Measurements from ENCODE around the gene MX1.

Gene MX1

DNA sequence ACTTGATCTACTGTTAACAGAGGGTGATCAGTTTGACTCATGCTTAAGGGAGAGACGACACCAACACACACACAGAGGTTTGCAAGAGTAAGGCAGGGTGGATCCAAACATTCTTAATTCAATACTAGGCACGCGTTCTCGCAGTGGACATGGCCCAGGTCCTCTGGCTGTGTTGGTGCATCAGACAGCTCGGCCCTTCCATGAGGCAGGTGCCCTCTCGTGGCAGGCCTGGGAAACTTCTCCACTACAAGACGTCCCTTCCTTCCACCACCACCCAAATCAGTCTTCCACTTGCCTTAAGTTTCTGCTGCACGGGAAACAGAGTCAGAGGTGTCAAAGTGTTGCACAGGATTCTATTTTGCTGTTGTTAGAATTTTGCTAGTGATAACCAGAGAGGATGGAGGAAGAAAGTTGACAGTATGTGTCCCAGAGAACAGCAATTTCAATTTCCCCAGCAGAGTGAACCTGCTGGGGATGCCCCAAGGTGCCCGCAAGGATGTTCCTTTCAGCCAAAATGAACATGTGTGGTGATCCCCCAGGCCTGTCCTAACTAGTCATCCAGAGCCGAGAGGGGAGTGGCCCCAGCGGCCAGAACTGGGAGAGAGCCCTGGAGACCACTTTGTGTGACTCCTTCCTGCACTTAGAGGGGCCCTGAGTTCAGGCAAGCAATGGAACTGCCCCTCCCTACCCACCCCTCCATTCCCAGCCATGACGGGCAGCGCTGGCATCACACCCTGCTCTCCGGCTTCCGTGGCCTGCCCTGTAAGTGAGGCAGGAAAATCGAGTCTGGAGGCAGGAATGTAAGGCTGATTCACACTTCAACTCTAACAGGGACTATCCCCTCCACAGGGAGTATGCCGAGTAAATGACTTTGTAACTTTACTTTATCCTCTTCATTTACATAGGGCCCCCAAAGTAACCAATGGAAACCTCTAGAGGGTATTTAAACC lies 34.8 kb downstream of the MX1 start:
- Histone ChIP-seq H3K4me3 (ENCODE audit: low read length) (no peak overlapping the region), H3K4me2 (ENCODE audit: low read length) (no peak overlapping the region), H3K9me2 (replicated peaks; ENCODE audit: control insufficient read depth, low read length) (no peaks in the 10 kb centered on the region), H3K36me3 (ENCODE audit: control insufficient read depth, low read length) (no peaks in the 10 kb centered on the region), H3K4me1 (ENCODE audit: control insufficient read depth, low read length) (no peaks in the 10 kb centered on the region), H3F3A (ENCODE audit: control insufficient read depth, insufficient read depth) (no peaks in the 10 kb centered on the region), H3K27ac (ENCODE audit: low read depth, low read length) (no peak overlapping the region), H3K9me3 (ENCODE audit: control insufficient read depth, insufficient read depth, low read length) (no peaks in the 10 kb centered on the region), H4K20me1 (ENCODE audit: control insufficient read depth, insufficient read depth, low read depth, low read length) (no peaks in the 10 kb centered on the region), H3K79me2 (ENCODE audit: control insufficient read depth, low read length) (no peaks in the 10 kb centered on the region), H3K27me3 (ENCODE audit: control insufficient read depth, low read length) (no peaks in the 10 kb centered on the region)
- TF ChIP-seq, protein P1, sequence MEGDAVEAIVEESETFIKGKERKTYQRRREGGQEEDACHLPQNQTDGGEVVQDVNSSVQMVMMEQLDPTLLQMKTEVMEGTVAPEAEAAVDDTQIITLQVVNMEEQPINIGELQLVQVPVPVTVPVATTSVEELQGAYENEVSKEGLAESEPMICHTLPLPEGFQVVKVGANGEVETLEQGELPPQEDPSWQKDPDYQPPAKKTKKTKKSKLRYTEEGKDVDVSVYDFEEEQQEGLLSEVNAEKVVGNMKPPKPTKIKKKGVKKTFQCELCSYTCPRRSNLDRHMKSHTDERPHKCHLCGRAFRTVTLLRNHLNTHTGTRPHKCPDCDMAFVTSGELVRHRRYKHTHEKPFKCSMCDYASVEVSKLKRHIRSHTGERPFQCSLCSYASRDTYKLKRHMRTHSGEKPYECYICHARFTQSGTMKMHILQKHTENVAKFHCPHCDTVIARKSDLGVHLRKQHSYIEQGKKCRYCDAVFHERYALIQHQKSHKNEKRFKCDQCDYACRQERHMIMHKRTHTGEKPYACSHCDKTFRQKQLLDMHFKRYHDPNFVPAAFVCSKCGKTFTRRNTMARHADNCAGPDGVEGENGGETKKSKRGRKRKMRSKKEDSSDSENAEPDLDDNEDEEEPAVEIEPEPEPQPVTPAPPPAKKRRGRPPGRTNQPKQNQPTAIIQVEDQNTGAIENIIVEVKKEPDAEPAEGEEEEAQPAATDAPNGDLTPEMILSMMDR (IDR thresholded peaks at IDR 0.05; ENCODE audit: low read depth, low read length, poor library complexity, severe bottlenecking): peak; percentile 80
- no peak for TF ChIP-seq EZH2phosphoT487 (IDR thresholded peaks at IDR 0.05; ENCODE audit: borderline replicate concordance, low read length)

DNA sequence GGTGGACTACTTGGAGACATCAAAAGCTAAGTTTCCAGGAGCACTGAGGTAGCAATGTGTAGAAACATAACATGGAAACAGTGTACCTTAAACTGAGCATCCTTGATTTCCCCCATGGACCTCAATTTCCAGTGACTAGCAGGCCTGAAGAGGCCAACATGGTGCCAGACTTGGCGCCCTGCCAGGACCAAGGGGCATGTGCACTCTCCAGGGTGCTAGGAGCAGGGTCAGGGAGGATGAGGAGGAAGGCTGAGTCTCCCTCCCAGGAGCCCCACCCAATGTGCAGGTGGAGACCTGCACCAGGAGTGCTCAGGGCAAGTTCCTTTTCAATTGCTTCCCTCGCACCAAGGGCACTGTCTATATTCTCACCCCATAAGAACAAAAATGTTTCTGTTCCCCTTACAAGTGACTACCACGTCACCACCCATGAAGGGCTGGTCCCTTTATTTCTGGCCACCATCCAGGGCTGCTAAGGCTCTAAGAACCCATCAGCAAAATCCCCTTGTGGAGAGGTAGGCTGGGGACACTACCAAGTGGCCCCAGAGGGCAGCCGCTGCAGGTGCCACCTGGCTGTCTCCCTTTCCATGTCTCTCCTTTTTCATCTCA lies 39.2 kb downstream of the MX1 start:
- TF ChIP-seq, protein P1 (IDR thresholded peaks at IDR 0.05; ENCODE audit: low read depth, low read length, poor library complexity, severe bottlenecking): no peak
- TF ChIP-seq EZH2phosphoT487 (IDR thresholded peaks at IDR 0.05; ENCODE audit: borderline replicate concordance, low read length): no peak
- no peak overlapping the region for H3K4me3 ChIP-seq (ENCODE audit: low read length)
- H3K9me2 ChIP-seq (replicated peaks; ENCODE audit: control insufficient read depth, low read length): no peaks in the 10 kb centered on the region
- H3K36me3 ChIP-seq (ENCODE audit: control insufficient read depth, low read length): no peaks in the 10 kb centered on the region
- no peaks in the 10 kb centered on the region for H4K20me1 ChIP-seq (ENCODE audit: control insufficient read depth, insufficient read depth, low read depth, low read length)
- H3K79me2 ChIP-seq (ENCODE audit: control insufficient read depth, low read length): no peaks in the 10 kb centered on the region
- H3K4me1 ChIP-seq (ENCODE audit: control insufficient read depth, low read length): no peaks in the 10 kb centered on the region
- no peak overlapping the region for H3K4me2 ChIP-seq (ENCODE audit: low read length)
- H3K27me3 ChIP-seq (ENCODE audit: control insufficient read depth, low read length): no peaks in the 10 kb centered on the region
- no peaks in the 10 kb centered on the region for H3F3A ChIP-seq (ENCODE audit: control insufficient read depth, insufficient read depth)
- H3K9me3 ChIP-seq (ENCODE audit: control insufficient read depth, insufficient read depth, low read length): no peaks in the 10 kb centered on the region
- no peak overlapping the region for H3K27ac ChIP-seq (ENCODE audit: low read depth, low read length)

DNA sequence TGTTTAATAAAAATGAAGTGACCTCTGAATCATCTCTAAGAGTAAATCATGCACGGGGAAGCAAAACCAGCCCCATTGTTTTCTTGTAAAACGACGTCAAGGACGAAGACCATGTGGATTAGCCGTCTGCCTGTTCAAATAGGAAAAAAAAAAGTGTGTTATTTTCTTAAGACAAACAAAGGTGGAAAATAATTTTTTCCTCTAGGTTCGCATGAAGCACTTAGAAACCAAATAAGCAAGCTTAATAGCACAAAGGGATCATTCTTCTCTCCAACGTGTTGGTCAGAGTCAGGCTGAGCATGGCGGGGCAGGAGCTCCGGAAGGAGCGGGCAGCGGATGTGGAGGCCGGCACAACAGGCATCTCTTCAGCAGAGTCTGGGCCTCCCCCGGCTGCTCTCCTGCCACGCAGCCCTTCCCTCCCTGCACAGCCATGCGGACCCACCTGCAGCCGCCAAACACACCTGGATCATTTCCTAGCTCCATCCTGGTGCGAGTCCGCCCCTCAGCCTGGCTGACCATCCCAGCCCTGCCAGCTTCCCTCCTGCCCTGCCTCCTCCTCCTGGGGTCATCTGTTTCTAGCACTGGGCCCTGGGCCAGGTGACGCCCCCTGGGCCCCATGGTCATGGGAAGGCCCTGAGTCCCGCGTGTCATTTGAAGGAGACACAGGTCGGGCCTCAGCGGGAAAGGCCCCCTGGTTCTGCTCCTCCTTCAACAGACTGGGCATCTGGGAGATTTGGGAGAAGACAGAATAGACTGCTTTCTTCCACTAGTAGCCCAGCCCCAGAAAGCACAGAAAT lies 40.2 kb downstream of the MX1 start:
- H3K4me1 ChIP-seq (ENCODE audit: control insufficient read depth, low read length): no peaks in the 10 kb centered on the region
- H3K27ac ChIP-seq (ENCODE audit: low read depth, low read length): no peak overlapping the region
- no peaks in the 10 kb centered on the region for H4K20me1 ChIP-seq (ENCODE audit: control insufficient read depth, insufficient read depth, low read depth, low read length)
- no peaks in the 10 kb centered on the region for H3K9me3 ChIP-seq (ENCODE audit: control insufficient read depth, insufficient read depth, low read length)
- no peaks in the 10 kb centered on the region for H3K27me3 ChIP-seq (ENCODE audit: control insufficient read depth, low read length)
- H3K4me3 ChIP-seq (ENCODE audit: low read length): no peak overlapping the region
- H3F3A ChIP-seq (ENCODE audit: control insufficient read depth, insufficient read depth): no peaks in the 10 kb centered on the region
- no peaks in the 10 kb centered on the region for H3K79me2 ChIP-seq (ENCODE audit: control insufficient read depth, low read length)
- H3K9me2 ChIP-seq (replicated peaks; ENCODE audit: control insufficient read depth, low read length): no peaks in the 10 kb centered on the region
- TF ChIP-seq, protein P1 (IDR thresholded peaks at IDR 0.05; ENCODE audit: low read depth, low read length, poor library complexity, severe bottlenecking): no peak
- TF ChIP-seq EZH2phosphoT487 (IDR thresholded peaks at IDR 0.05; ENCODE audit: borderline replicate concordance, low read length): no peak
- no peak overlapping the region for H3K4me2 ChIP-seq (ENCODE audit: low read length)
- no peaks in the 10 kb centered on the region for H3K36me3 ChIP-seq (ENCODE audit: control insufficient read depth, low read length)

All from DOHH2 (cell line).